DMS79 (cell line): ENCODE results near the gene ADORA1.

Source experiments
- DNase-seq: peaks from one replicate; lab custom pipeline; 2025; lab: John Stamatoyannopoulos, UW

The ADORA1 gene

GRCh38 chr1:203158423-203158822 is 30.9 kb downstream of the ADORA1 start:
- DNase-seq, result no peak

DNA sequence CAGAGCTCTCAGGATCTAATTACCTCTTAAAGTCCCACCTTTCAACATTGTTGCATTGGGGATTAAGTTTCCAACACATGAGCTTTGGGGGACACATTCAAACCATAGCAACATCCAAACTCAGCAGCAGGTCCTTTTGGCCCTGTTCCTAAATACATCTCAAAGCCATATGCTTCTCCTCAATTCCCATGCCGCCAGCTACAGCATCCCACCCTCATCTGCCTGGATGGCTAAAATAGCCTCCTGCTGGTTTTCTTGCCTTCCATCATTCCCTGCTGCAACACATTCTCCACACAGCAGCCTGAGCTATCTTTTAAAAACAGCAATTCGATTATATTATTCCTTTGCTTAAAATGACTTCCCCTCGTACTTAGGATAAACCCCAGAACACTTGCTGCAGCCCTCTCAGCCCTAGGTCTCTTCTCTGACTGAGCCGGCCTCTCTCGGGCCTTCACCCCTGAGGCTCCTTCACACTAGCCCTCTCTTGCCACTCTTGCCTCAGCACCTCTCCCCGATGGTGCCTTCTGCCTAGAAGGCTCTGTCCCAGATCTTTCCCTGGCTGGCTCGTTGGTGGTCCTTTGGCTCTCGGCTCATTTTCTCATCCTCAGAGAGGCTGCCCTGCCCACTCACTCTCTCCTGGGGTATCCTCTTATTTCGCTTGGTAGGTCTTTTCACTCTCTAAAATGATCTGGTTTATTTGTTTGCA is 31.6 kb downstream of the ADORA1 start:
- DNase-seq, result no peak

DNA sequence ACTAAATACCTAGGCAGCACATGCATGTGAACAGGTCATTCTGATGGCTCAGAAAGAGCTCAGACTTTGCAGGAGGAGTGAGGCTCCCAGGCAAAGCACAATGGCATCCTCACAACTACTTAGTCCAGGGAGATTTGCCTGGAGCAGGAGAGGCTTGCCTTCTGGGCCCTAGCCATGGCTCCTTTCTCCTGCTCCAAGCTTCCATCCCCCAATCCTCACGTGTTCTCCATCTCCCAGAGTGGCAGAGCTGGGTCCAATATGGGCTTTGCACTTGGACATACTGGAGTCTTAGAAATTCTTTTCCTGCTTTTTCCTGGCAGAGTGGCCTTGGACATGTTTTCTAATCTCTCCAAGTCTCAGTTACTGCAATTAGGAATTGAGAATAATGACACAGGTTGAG is 32.3 kb downstream of the ADORA1 start:
- DNase-seq, result no peak

GRCh38 chr1:203161175-203161574 is 33.6 kb downstream of the ADORA1 start:
- DNase-seq, result no peak

DNA sequence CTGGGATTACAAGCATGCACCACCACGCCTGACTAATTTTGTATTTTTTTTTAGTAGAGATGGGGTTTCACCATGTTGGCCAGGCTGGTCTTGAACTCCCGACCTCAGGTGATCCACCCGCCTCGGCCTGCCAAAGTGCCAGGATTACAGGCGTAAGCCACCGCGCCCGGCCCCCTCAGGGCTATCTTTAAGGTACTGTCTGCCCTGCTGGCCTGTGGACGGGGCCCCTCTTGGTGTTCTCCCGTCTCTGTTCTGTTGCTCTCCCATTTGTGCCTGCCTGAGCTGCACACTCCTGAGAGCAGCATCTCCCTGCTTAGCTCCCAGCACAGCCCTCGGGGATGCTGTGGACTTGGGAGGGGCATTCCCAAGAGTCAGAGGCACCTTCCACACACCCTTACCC is 34.2 kb downstream of the ADORA1 start:
- no peak for DNase-seq

GRCh38 chr1:203162403-203162802 is 34.9 kb downstream of the ADORA1 start:
- DNase-seq, result no peak

DNA sequence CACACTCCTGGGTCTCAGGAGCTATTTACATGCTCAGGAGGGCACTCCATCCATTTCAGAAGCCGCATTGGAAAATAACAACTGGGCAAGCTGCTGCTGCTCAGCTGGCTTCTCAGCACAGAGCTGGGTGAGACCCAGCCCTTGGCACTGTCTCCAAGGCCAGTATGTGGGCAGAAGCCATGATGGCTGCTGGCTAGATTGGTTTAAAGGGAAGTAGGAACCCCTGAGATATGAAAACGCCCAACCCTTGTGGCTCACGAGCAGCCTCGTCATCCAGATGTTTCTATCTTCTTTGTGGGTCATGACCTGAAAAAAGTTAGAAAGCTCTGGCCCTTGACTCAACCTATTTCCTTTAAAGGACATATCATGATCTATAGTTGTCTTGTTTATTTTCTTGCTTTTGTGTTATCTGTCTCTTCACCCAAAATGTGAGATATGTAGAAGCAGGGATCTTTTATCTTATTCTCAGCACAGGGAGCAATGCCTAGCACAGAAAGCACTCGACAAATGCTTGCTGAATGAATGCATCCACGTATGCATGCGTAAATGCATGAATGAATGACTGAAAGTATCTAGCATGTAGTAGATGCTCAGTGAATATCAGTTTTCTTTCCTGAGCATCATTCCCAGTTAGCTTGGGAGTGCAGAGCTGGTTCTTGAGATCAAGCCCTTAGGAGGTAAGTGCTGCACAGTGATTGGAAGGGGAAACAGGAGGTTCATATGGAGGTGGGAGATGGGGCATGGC is 36.5 kb downstream of the ADORA1 start:
- no peak for DNase-seq

- DNase-seq, result no peak
These were observed 37.7 kb downstream of the ADORA1 start for GRCh38 chr1:203165101-203165799.

GRCh38 chr1:203165800-203166161 is 38.3 kb downstream of the ADORA1 start:
- no peak for DNase-seq

DNA sequence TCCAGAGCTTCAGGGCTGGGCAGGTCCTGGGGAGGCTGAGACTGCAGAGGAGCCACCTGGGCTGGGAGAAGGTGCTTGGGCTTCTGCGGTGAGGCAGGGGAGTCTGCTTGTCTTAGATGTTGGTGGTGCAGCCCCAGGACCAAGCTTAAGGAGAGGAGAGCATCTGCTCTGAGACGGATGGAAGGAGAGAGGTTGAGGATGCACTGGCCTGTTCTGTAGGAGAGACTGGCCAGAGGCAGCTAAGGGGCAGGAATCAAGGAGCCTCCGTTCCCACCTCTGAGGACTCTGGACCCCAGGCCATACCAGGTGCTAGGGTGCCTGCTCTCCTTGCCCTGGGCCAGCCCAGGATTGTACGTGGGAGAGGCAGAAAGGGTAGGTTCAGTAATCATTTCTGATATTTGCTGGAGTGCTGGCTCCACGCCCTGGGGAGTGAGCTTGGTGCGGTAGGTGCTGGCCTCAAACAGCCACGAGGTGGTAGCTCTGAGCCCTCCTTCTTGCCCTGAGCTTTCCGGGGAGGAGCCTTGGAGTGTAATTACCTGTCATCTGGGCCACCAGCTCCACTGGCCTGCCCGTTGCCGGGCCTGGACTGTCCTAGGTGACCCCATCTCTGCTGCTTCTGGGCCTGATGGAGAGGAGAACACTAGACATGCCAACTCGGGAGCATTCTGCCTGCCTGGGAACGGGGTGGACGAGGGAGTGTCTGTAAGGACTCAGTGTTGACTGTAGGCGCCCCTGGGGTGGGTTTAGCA is 38.8 kb downstream of the ADORA1 start:
- DNase-seq, result no peak

DNA sequence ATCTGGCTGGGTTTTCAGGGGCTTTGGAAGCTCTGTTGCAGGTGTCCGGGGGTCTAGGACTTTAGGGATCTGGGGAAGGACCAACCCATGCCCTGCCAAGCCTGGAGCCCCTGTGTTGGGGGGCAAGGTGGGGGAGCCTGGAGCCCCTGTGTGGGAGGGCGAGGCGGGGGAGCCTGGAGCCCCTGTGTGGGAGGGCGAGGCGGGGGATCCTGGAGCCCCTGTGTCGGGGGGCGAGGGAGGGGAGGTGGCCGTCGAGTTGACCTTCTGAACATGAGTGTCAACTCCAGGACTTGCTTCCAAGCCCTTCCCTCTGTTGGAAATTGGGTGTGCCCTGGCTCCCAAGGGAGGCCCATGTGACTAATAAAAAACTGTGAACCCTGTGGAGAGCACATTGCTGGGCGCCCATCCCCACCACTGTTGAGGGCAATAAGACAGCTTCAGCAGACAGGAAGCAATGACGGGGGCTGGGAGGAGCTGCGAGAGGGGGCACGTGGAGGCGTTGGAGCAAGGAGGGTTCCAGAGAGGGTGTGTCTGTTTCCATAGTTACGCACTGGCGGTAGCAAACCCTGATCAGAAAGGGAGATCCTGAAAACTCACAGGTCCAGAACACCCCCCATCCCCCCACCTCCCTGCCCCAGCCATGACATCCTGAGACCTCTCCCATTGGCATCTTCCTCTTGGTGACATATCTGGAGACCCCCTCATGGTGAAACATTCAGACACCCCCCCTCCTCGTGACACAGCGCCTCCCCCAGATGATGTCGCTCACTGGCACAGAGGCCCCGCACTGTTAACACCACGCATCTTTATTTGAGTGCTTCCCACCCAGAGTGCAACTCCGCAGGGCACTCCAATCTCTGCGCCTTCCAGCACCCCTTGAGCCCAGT is 39.7 kb downstream of the ADORA1 start:
- DNase-seq, result no peak

DNA sequence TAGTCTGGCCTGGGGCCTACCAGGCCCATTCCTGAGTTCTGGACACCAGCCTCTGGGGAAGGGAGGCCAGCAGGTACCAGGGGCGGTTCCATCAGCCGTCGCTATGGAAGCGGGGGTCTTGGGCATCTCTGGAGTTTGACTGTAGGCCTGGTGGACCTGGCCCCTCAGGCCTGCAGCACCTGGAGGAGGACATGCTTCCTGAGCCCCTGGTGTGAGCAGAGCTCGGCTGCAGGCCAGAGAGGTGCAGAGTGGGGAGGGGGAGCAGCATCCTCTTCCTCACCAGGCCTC is 40.3 kb downstream of the ADORA1 start:
- DNase-seq, result no peak

DNA sequence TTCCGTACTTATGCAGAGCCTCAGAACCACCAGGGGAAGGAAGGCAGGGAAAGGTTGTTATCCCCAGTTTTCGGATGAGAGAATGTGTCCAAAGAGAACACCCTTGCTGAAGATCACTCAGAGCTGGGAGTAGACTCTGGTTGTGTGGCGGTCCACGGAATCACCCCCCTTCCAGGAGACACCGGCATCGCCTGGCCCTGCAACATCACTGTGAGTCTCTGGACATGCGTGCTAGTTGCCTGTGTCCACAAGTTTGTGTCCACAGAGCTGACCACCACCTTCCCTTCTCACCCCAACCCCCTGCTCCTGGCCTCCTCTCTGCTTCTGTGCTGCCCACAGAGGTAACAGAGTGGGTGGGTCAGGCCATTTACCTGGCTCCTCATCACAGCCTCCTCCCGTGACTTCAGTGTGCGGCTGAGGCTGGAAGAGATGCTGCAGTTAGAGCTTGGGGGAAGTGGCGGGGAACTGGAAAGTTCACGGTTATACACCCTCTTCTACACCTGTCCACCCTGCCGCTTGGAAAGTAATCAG is 40.8 kb downstream of the ADORA1 start:
- DNase-seq, result no peak

DNA sequence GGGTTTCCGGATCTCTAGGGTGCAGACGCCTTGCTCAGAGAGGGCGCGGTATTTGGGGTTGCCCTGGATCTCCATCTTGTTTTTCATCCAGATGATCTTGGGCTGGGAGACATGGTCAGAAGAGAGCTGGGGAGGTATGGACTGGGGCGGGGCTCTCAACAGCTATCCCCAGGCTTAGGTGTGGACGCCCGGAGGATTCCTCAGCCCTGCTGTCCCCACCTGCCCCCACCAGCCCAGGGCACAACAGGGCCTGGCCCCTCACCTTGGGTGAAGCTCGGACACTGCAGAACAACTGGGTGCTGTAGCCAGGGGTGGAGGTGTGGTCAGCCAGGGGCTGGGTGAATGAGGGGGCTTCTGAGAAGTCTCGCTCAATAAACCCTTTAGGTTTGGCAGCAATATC is 41.5 kb downstream of the ADORA1 start:
- DNase-seq, result no peak

- DNase-seq, result no peak
These were observed 42.4 kb downstream of the ADORA1 start for GRCh38 chr1:203169770-203170520.

- no peak for DNase-seq
These were observed 43.3 kb downstream of the ADORA1 start for GRCh38 chr1:203170625-203171330.

- DNase-seq, result no peak
These were observed 44.0 kb downstream of the ADORA1 start for GRCh38 chr1:203171341-203172183.

- no peak for DNase-seq
These were observed 44.9 kb downstream of the ADORA1 start for GRCh38 chr1:203172184-203173010.
